MCF 10A (cell line): ENCODE results near the gene TMEM88. TPM values are rescaled to one million over a fixed set of nuclear protein-coding genes. Genes with fewer than 3 reads are reported as not detected.

Source experiments
- BruUV-seq: library from RNA; stranded (reverse); fragments of 400-500 nt; replicated peaks from 2 replicates; lab custom pipeline; 2021; lab: Mats Ljungman, UMichigan
- CTCF ChIA-PET: fragments of 300-600 bp; sonication (Branson Sonifier 250); formaldehyde crosslinking; extraction: SDS; loops from one replicate; lab custom pipeline; 2021; ENCODE audit warnings: antibody characterized with exemption, inconsistent platforms; lab: Yijun Ruan, JAX
- POLR2A ChIA-PET: fragments of 300-600, 350-650 bp; sonication (Branson Sonifier 250); formaldehyde crosslinking; extraction: SDS; loops from one replicate; lab custom pipeline; 2020; ENCODE audit warnings: antibody characterized with exemption, inconsistent platforms; lab: Yijun Ruan, JAX
- DNase-seq: peaks from one replicate; pipeline ENCODE4 v3.0.0-alpha.2; 2018; ENCODE audit not compliant: unreplicated experiment
- H3K27ac Mint-ChIP-seq: one replicate; pipeline ENCODE4 v1.8.0; 2022; ENCODE audit warnings: mild to moderate bottlenecking, low read depth, mixed read lengths; ENCODE audit not compliant: unreplicated experiment
- H3K27me3 Mint-ChIP-seq: one replicate; pipeline ENCODE4 v1.8.0; 2022; ENCODE audit warnings: mixed read lengths; ENCODE audit not compliant: insufficient read depth, unreplicated experiment
- H3K36me3 Mint-ChIP-seq: one replicate; pipeline ENCODE4 v1.8.0; 2022; ENCODE audit warnings: mild to moderate bottlenecking, moderate library complexity, mixed read lengths; ENCODE audit not compliant: insufficient read depth, unreplicated experiment
- H3K4me1 Mint-ChIP-seq: one replicate; pipeline ENCODE4 v1.8.0; 2022; ENCODE audit warnings: mixed read lengths; ENCODE audit not compliant: insufficient read depth, unreplicated experiment
- H3K4me3 Mint-ChIP-seq: one replicate; pipeline ENCODE4 v1.8.0; 2022; ENCODE audit warnings: mild to moderate bottlenecking, moderate library complexity, mixed read lengths; ENCODE audit not compliant: unreplicated experiment
- H3K9me3 Mint-ChIP-seq: one replicate; pipeline ENCODE4 v1.8.0; 2022; ENCODE audit warnings: mixed read lengths; ENCODE audit not compliant: unreplicated experiment
- intact Hi-C: fragments of 100-400 bp; cut with micrococcal nuclease; formaldehyde crosslinking; loops from 2 replicates; pipeline ENCODE4 v1.14.1; 2022
- total RNA-seq: library from RNA; stranded (reverse); gene quantifications from 2 replicates; pipeline ENCODE4 v1.2.3, GENCODE V29; 2022
- TF ChIP-seq, protein P1 (sequence below): fragments of 200-600 bp; IDR thresholded peaks from one replicate; pipeline ENCODE4 v1.8.0; 2022; ENCODE audit warnings: antibody characterized with exemption, mild to moderate bottlenecking; ENCODE audit not compliant: unreplicated experiment

The TMEM88 gene
- total RNA-seq, 1 experiment from 2014 or later: 4.4 TPM

DNA sequence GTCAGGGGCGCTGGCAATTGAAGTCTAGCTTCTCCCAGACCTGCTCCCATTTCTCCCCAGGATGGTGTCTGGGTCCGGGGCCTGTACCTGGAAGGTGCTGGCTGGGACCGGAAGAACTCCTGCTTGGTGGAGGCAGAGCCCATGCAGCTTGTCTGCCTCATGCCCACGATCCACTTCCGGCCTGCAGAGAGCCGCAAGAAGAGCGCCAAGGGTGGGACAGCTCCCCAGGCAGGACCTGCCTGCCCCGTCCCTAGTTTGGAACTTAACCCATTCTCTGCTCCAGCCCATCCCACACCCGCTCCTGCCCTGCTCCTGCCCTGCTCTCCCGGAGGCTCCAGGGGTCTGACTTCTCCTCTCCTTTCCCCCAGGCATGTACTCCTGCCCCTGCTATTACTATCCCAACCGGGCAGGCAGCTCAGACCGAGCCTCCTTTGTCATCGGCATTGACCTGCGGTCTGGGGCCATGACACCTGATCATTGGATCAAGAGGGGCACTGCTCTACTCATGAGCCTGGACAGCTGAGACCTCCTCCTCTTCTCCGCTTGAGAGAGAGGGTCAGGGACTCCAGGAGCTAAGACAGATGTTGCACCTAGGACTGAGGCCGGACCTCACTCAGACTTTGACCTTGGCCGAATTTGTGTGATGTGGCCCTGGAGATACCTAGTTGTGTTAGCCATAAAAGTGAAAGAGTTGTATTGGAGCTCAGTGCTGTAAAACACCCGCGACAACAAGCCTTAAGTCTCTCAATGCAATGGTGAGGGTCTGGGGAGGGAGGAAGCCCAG is 21.7 kb upstream of the TMEM88 start:
- TF ChIP-seq, protein P1, sequence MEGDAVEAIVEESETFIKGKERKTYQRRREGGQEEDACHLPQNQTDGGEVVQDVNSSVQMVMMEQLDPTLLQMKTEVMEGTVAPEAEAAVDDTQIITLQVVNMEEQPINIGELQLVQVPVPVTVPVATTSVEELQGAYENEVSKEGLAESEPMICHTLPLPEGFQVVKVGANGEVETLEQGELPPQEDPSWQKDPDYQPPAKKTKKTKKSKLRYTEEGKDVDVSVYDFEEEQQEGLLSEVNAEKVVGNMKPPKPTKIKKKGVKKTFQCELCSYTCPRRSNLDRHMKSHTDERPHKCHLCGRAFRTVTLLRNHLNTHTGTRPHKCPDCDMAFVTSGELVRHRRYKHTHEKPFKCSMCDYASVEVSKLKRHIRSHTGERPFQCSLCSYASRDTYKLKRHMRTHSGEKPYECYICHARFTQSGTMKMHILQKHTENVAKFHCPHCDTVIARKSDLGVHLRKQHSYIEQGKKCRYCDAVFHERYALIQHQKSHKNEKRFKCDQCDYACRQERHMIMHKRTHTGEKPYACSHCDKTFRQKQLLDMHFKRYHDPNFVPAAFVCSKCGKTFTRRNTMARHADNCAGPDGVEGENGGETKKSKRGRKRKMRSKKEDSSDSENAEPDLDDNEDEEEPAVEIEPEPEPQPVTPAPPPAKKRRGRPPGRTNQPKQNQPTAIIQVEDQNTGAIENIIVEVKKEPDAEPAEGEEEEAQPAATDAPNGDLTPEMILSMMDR: no peak
- POLR2A ChIA-PET: interaction anchor here (0.6 to 6.6 kb wide), 14 partner anchors 8 to 140 kb away, joined by 3 to 97 read pairs (median 6); partner anchors contain the start of genes CNTROB, CYB5D1, NAA38 and TMEM88
- intact Hi-C loops: no loop called here
- CTCF ChIA-PET: interaction anchor here (0.6 to 4.3 kb wide), 13 partner anchors 8 to 90 kb away, joined by 3 to 36 read pairs (median 5); partner anchors contain the start of gene NAA38
- no peak for DNase-seq
- H3K9me3 Mint-ChIP-seq: no peaks in the 10 kb centered on the region
- peaks cover 6% of the 10 kb centered on the region for H3K36me3 Mint-ChIP-seq
- peaks cover 27% of the 10 kb centered on the region for H3K4me1 Mint-ChIP-seq
- peaks cover 10% of the 10 kb centered on the region for H3K27me3 Mint-ChIP-seq
- H3K27ac Mint-ChIP-seq: peak overlapping the region; percentile 99
- BruUV-seq: no TSS peak
- peak overlapping the region; percentile 89 for H3K4me3 Mint-ChIP-seq

GRCh38 chr17:7833795-7834541 is 20.9 kb upstream of the TMEM88 start, which contains the start of gene KDM6B:
Gene KDM6B, plus strand, starts transcription at chr17:7834217. Its CDS starts 11,338 bp downstream, at chr17:7845555.
- no peaks in the 10 kb centered on the region for H3K9me3 Mint-ChIP-seq
- H3K27ac Mint-ChIP-seq: peak within 1 kb of the TSS; percentile 99
- H3K36me3 Mint-ChIP-seq: peaks cover 6% of the 10 kb centered on the region
- CTCF ChIA-PET: interaction anchor here (0.6 to 4.3 kb wide), 19 partner anchors 8 to 1723 kb away, joined by 3 to 36 read pairs (median 4); partner anchors contain the start of gene NAA38
- no TSS peak for BruUV-seq
- H3K4me1 Mint-ChIP-seq: peaks cover 34% of the 10 kb centered on the region
- H3K4me3 Mint-ChIP-seq: peak within 1 kb of the TSS; percentile 89
- POLR2A ChIA-PET: interaction anchor here (0.6 to 6.6 kb wide), 18 partner anchors 9 to 389 kb away, joined by 3 to 97 read pairs (median 6); partner anchors contain the start of genes CNTROB, CYB5D1, NAA38 and TMEM88
- peaks cover 8% of the 10 kb centered on the region for H3K27me3 Mint-ChIP-seq
- intact Hi-C loops: loop anchor here (1.0 kb wide), 2 partner anchors 17 to 23 kb away; partner anchors contain the start of gene NAA38
- TF ChIP-seq, protein P1: no peak
- peak; percentile 92 for DNase-seq

DNA sequence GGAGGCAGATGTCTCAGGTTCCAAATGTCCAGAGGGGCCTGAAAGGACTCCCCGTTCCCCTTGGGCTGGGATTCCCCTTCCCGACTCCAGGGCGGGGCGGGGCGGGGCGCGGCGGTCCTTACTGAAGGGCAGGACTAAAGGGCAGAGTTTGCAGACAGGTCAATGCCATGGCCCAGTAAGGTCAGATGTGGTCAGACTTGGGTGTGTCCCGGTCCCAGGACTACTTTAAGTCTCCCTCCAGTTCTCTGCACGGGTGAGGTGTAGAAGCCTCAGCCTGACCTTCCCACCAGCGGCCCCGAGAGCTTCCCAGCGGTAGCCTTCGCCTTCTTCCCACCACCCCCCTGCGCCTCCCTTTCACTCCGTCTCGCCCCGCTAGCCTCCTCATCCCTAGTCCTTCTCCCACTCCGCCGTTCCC is 20.3 kb upstream of the TMEM88 start:
- peaks cover 11% of the 10 kb centered on the region for H3K36me3 Mint-ChIP-seq
- POLR2A ChIA-PET: interaction anchor here (0.7 to 6.6 kb wide), 15 partner anchors 9 to 389 kb away, joined by 3 to 97 read pairs (median 7); partner anchors contain the start of genes CNTROB, CYB5D1, NAA38 and RNF227

More for the DNA sequence above, 20.3 kb upstream of the TMEM88 start:
- CTCF ChIA-PET: interaction anchor here (0.6 to 4.3 kb wide), 20 partner anchors 9 to 1722 kb away, joined by 3 to 36 read pairs (median 4); no protein-coding TSS in a partner anchor
- Mint-ChIP-seq H3K9me3 (no peaks in the 10 kb centered on the region), H3K4me1 (peaks cover 40% of the 10 kb centered on the region), H3K27ac (peak overlapping the region; percentile 99), H3K27me3 (peaks cover 2% of the 10 kb centered on the region), H3K4me3 (peak overlapping the region; percentile 89)
- BruUV-seq: no TSS peak
- intact Hi-C loops: loop anchor here (1.0 kb wide), 2 partner anchors 17 to 23 kb away; partner anchors contain the start of gene NAA38
- no peak for DNase-seq
- TF ChIP-seq, protein P1: no peak
